Cardiac muscle cell (in vitro differentiated cells and primary cell): ENCODE results near the gene FOXN3. TPM values are rescaled to one million over a fixed set of nuclear protein-coding genes. Genes with fewer than 3 reads are reported as not detected.
"Not testable (repeated sequence)": the region's sequence is repeated elsewhere in the genome, so short reads cannot be mapped to it uniquely, and the experiment has no call there.

Source experiments
- DNase-seq, 2 donors: peaks; one replicate each; pipeline versions ENCODE4 v3.0.0 to v3.0.0-alpha.2; 2010 to 2017; ENCODE audit warnings: low read depth in 1 of 2, low spot score in 1 of 2
- H3K27ac ChIP-seq: fragments of 200-600 bp; sonication (generic); 2 replicates; pipeline ENCODE4 v1.5.1; 2016
- H3K27me3 ChIP-seq: fragments of 200-600 bp; sonication (generic); 2 replicates; pipeline ENCODE4 v1.6.0; 2016; ENCODE audit warnings: control low read depth
- H3K36me3 ChIP-seq: fragments of 200-600 bp; sonication (generic); 2 replicates; pipeline ENCODE4 v1.5.1; 2016; ENCODE audit warnings: control low read depth
- H3K4me1 ChIP-seq: fragments of 200-600 bp; sonication (generic); 2 replicates; pipeline ENCODE4 v1.8.1; 2017; ENCODE audit warnings: low read depth, mild to moderate bottlenecking, mixed run types
- H3K4me3 ChIP-seq: fragments of 200-600 bp; sonication (generic); 2 replicates; pipeline ENCODE4 v1.5.1; 2016; ENCODE audit warnings: mild to moderate bottlenecking
- H3K9me3 ChIP-seq: fragments of 200-600 bp; sonication (generic); 2 replicates; pipeline ENCODE4 v1.5.1; 2017; ENCODE audit warnings: low read depth, mild to moderate bottlenecking, control low read depth
- CTCF ChIP-seq: IDR thresholded peaks from 2 replicates; pipeline ENCODE4 v1.5.1; 2012; ENCODE audit warnings: low read depth, mild to moderate bottlenecking, low read length
- polyA plus RNA-seq: library from polyadenylated mRNA; unstranded; fragments of >200 nt; fragmentation: Nextera tagmentation; extraction: Ambion mirVana; gene quantifications from 2 replicates; pipeline ENCODE4 v1.2.1, GENCODE V29; 2016
- total RNA-seq: library from RNA; depleted of rRNA; stranded (reverse); fragments of >200 nt; gene quantifications from 2 replicates; pipeline ENCODE4 v1.2.3, GENCODE V29; 2016

FOXN3 gene
- total and polyA plus RNA-seq, 2 experiments from 2014 or later: 43.8 to 74.8 TPM

DNA sequence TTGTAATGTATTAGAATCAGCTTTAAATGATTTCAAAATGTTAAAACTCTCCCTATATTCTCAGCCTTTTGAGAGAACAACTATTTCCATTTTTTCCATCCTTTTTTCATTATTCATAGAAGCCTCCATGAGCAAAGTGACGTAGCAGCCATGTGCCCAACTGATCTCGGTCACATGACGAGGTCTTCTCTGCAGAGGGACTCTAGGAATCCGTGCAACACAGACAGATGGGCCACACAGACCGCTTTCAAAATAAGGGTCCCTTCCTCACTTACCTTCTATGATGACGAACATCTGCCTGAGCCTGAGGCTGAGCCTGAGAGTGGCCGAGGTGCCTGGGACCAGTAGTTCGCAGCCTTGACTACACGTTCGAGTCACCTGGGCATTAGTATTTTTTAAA, 293.8 kb downstream of the FOXN3 start:
- DNase-seq: no peak
- H3K36me3 ChIP-seq: no peaks in the 10 kb centered on the region
- H3K9me3 ChIP-seq: no peaks in the 10 kb centered on the region
- no peak for TF ChIP-seq CTCF
- H3K4me3 ChIP-seq: no peak overlapping the region
- no peaks in the 10 kb centered on the region for H3K4me1 ChIP-seq
- H3K27ac ChIP-seq: no peak overlapping the region
- peaks cover 5% of the 10 kb centered on the region for H3K27me3 ChIP-seq

DNA sequence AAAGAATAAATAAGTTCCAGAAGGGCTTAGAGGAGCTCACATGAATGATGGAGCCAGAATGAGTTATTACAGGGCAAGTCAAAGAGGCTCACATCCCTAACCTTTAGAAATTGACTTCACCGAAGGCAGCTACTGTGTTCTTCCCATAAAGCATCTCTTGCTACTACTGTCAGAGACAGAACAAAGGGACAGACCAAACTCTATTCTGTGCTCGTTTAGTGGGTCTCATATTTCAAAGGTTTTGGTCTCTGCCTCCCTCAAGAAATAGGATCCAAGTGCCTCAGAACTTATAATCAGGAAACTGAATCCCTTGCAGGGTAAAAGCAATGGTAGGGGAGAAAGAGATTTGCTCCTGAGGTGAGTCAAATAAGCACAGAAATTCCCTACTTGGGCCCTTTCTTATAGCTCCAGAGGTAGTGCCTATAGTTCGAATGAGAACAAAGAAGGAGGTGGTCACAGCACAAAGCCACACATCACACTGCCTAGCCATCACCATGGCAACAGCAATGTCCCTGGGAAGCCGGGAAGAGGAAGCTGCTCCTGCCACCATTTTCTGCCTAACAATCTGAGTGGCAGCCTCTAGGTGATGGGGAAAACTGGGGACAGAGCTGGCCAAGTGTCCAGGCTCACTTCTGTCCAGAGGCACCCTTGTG, 294.9 kb downstream of the FOXN3 start:
- Histone ChIP-seq H3K4me3 (no peak overlapping the region), H3K4me1 (no peaks in the 10 kb centered on the region), H3K9me3 (no peaks in the 10 kb centered on the region), H3K36me3 (no peaks in the 10 kb centered on the region), H3K27ac (no peak overlapping the region), H3K27me3 (peaks cover 5% of the 10 kb centered on the region)
- TF ChIP-seq CTCF: no peak
- no peak for DNase-seq

DNA sequence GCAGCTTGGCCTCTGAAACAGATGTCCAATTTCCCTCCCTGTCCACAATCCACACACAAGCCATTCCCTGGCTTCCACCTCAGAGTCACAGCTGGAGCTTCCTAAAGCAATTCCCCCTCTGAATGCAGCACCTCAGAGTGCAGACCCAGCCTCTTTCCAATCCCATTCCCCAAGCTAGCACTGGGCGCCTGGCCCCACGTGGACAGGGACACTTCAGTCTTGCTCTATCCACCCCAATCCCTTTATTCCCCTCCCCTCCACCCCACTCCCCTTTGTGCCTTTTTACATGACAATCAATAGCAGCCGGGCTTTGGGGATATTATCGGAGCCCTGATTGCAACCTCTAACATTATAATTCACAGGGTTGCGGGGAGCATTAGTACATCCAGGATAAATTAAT, 300.0 kb downstream of the FOXN3 start:
- no peak overlapping the region for H3K4me3 ChIP-seq
- no peak for TF ChIP-seq CTCF
- no peak for DNase-seq
- H3K36me3 ChIP-seq: no peaks in the 10 kb centered on the region
- no peaks in the 10 kb centered on the region for H3K27me3 ChIP-seq
- no peaks in the 10 kb centered on the region for H3K4me1 ChIP-seq
- H3K9me3 ChIP-seq: no peaks in the 10 kb centered on the region
- no peak overlapping the region for H3K27ac ChIP-seq

- no peaks in the 10 kb centered on the region for H3K27me3 ChIP-seq
- no peak for DNase-seq
- H3K27ac ChIP-seq: no peak overlapping the region
- H3K4me1 ChIP-seq: no peaks in the 10 kb centered on the region
- TF ChIP-seq CTCF: no peak
- H3K9me3 ChIP-seq: no peaks in the 10 kb centered on the region
- H3K36me3 ChIP-seq: no peaks in the 10 kb centered on the region
- no peak overlapping the region for H3K4me3 ChIP-seq
Measured at GRCh38 chr14:89114109-89114508, 302.9 kb downstream of the FOXN3 start.

DNA sequence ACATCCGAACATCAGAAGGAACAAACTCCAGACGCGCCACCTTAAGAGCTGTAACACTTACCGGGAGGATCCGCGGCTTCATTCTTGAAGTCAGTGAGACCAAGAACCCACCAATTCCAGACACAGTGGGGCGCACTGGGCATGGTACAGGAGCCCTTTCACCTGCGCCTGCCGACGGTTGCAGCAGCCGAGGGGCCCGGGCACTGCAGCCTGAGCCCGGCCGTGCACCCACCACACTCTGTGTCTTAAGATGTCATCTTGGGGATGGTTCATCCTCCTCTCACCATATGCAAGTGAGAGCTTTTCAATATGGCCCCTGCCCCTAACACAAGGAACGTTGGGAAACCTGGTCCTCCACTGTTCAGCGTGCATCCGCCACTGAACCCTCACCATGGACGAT, 304.3 kb downstream of the FOXN3 start:
- no peak for DNase-seq
- Histone ChIP-seq H3K4me3 (no peak overlapping the region), H3K9me3 (no peaks in the 10 kb centered on the region), H3K27me3 (no peaks in the 10 kb centered on the region), H3K4me1 (no peaks in the 10 kb centered on the region), H3K36me3 (no peaks in the 10 kb centered on the region), H3K27ac (no peak overlapping the region)
- TF ChIP-seq CTCF: no peak

- DNase-seq, H3K9me3 ChIP-seq, H3K4me3 ChIP-seq, H3K4me1 ChIP-seq, H3K27me3 ChIP-seq, H3K36me3 ChIP-seq, H3K27ac ChIP-seq: not testable (repeated sequence)
Measured at GRCh38 chr14:89111766-89112543, 305.1 kb downstream of the FOXN3 start.

DNA sequence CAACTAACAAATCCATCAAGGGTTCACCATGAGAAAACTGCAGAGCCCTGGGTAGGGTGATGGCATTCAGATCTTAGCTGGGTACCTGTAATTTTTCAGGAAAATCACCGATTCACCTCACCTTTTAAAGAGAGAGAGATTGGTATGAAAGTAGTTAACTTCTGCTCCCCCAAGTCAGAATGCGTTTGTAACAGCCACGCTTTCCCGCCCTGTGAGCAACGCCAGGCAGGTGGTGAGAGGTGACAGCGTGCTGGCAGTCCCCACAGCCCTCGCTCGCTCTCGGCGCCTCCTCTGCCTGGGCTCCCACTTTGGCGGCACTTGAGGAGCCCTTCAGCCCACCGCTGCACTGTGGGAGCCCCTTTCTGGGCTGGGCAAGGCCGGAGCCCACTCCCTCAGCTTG, 305.8 kb downstream of the FOXN3 start:
- H3K4me3 ChIP-seq, DNase-seq, H3K27ac ChIP-seq, H3K27me3 ChIP-seq, H3K9me3 ChIP-seq, H3K36me3 ChIP-seq, H3K4me1 ChIP-seq: not testable (repeated sequence)
